GM23248 (cell line): ENCODE measurements around the gene ZNF142. TPM values are rescaled to one million over a fixed set of nuclear protein-coding genes. Genes with fewer than 3 reads are reported as not detected.

Experiments
- DNase-seq: peaks from one replicate; pipeline ENCODE4 v3.0.0-alpha.2; 2015
- H2AFZ ChIP-seq: fragments of 200-600 bp; sonication (generic); 2 replicates; pipeline ENCODE4 v1.6.1; 2016; ENCODE audit warnings: antibody characterized with exemption
- H3F3A ChIP-seq: fragments of 200-600 bp; sonication (generic); 2 replicates; pipeline ENCODE4 v1.6.1; 2016; ENCODE audit warnings: mild to moderate bottlenecking, antibody characterized with exemption, mixed run types; ENCODE audit not compliant: insufficient read depth
- H3K27ac ChIP-seq: fragments of 200-600 bp; sonication (generic); 2 replicates; pipeline ENCODE4 v1.5.1; 2016; ENCODE audit warnings: mild to moderate bottlenecking
- H3K27me3 ChIP-seq: fragments of 200-600 bp; sonication (generic); replicated peaks from 2 replicates; pipeline ENCODE4 v1.6.1; 2016; ENCODE audit warnings: mild to moderate bottlenecking; ENCODE audit not compliant: insufficient read depth
- H3K36me3 ChIP-seq: fragments of 200-600 bp; sonication (generic); 2 replicates; pipeline ENCODE4 v1.6.1; 2016; ENCODE audit warnings: low read depth, mild to moderate bottlenecking
- H3K4me1 ChIP-seq: fragments of 200-600 bp; sonication (generic); 2 replicates; pipeline ENCODE4 v1.6.1; 2016; ENCODE audit warnings: mild to moderate bottlenecking; ENCODE audit not compliant: insufficient read depth
- H3K4me2 ChIP-seq: fragments of 200-600 bp; sonication (generic); one replicate; pipeline ENCODE4 v1.6.1; 2016; ENCODE audit warnings: mild to moderate bottlenecking; ENCODE audit not compliant: unreplicated experiment
- H3K4me3 ChIP-seq: fragments of 200-600 bp; sonication (generic); 2 replicates; pipeline ENCODE4 v1.5.1; 2016; ENCODE audit warnings: mild to moderate bottlenecking
- H3K79me2 ChIP-seq: fragments of 200-600 bp; sonication (generic); 2 replicates; pipeline ENCODE4 v1.6.1; 2016; ENCODE audit warnings: mild to moderate bottlenecking; ENCODE audit not compliant: insufficient read depth
- H3K9ac ChIP-seq: fragments of 200-600 bp; sonication (generic); 2 replicates; pipeline ENCODE4 v1.6.1; 2016; ENCODE audit warnings: mild to moderate bottlenecking
- H3K9me2 ChIP-seq: fragments of 200-600 bp; sonication (generic); 2 replicates; pipeline ENCODE4 v1.6.1; 2016; ENCODE audit warnings: mixed run types, mild to moderate bottlenecking, moderate library complexity; ENCODE audit not compliant: insufficient read depth
- H3K9me3 ChIP-seq: fragments of 200-600 bp; sonication (generic); one replicate; pipeline ENCODE4 v1.6.1; 2017; ENCODE audit warnings: low read depth
- H4K20me1 ChIP-seq: fragments of 200-600 bp; sonication (generic); 2 replicates; pipeline ENCODE4 v1.6.0; 2016; ENCODE audit not compliant: insufficient read depth
- EZH2 ChIP-seq: fragments of 200-600 bp; sonication (generic); IDR thresholded peaks from 2 replicates; pipeline ENCODE4 v1.6.1; 2018; ENCODE audit warnings: antibody characterized with exemption, mild to moderate bottlenecking; ENCODE audit not compliant: insufficient read depth, poor library complexity, severe bottlenecking
- EZH2phosphoT487 ChIP-seq: fragments of 200-600 bp; sonication (generic); IDR thresholded peaks from 2 replicates; pipeline ENCODE4 v1.6.1; 2018; ENCODE audit warnings: antibody characterized with exemption, moderate library complexity, mild to moderate bottlenecking, low read depth; ENCODE audit not compliant: insufficient read depth
- WGBS, 2 experiments: methylation state at CpG; one replicate each; pipeline ENCODE4 v1.1.6; 2015 to 2017; ENCODE audit warnings: low lambda C conversion rate in 2 of 2, low coverage in 1 of 2; ENCODE audit errors: missing lambda C conversion rate in 2 of 2; 5-methylcytosine and 5-hydroxymethylcytosine counted together
- in situ Hi-C: fragments of 300-500 bp; cut with MboI; formaldehyde crosslinking; loops from 2 replicates; pipeline ENCODE4 v1.15.0; 2020
- polyA plus RNA-seq: library from polyadenylated mRNA; unstranded; fragments of >200 nt; fragmentation: Nextera tagmentation; extraction: Ambion mirVana; gene quantifications from 2 replicates; pipeline ENCODE4 v1.2.1, GENCODE V29; 2016
- total RNA-seq: library from RNA; depleted of rRNA; stranded (reverse); fragments of >200 nt; shearing (Covaris generic); gene quantifications from 2 replicates; pipeline ENCODE4 v1.2.3, GENCODE V29; 2014; rRNA removed

Gene ZNF142, protein sequence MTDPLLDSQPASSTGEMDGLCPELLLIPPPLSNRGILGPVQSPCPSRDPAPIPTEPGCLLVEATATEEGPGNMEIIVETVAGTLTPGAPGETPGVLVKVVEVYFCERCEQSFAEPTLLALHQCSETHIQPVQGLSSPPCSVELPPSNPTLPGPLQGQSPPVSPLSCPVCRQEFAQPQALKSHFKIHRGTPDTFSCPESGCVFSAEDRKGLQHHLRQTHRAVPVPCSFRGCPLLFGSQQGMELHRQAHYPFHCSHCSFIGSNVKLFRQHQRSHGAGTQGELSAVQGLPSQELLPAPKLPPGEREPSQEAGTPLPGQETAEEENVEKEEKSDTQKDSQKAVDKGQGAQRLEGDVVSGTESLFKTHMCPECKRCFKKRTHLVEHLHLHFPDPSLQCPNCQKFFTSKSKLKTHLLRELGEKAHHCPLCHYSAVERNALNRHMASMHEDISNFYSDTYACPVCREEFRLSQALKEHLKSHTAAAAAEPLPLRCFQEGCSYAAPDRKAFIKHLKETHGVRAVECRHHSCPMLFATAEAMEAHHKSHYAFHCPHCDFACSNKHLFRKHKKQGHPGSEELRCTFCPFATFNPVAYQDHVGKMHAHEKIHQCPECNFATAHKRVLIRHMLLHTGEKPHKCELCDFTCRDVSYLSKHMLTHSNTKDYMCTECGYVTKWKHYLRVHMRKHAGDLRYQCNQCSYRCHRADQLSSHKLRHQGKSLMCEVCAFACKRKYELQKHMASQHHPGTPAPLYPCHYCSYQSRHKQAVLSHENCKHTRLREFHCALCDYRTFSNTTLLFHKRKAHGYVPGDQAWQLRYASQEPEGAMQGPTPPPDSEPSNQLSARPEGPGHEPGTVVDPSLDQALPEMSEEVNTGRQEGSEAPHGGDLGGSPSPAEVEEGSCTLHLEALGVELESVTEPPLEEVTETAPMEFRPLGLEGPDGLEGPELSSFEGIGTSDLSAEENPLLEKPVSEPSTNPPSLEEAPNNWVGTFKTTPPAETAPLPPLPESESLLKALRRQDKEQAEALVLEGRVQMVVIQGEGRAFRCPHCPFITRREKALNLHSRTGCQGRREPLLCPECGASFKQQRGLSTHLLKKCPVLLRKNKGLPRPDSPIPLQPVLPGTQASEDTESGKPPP (N-terminal part only)
- total RNA-seq (7.8 and 8.5 TPM in 2 replicates), polyA plus RNA-seq (6.6 and 11.5 TPM in 2 replicates)

GRCh38 chr2:218659258-218659987, at the start of gene ZNF142, which contains the start of gene BCS1L:
TSS of gene ZNF142 (minus strand) at chr2:218659623. CDS start at chr2:218656429, 3,194 bp downstream.
TSS of gene BCS1L (plus strand) at chr2:218659683. CDS start at chr2:218660988, 1,305 bp downstream.
- H3K4me3 ChIP-seq, result peak within 1 kb of the TSS; percentile 89
- H3K4me2 ChIP-seq, result peak within 1 kb of the TSS; percentile 90
- H3F3A ChIP-seq, result peaks cover 11% of the 10 kb centered on the region; the same call in 1 of the 2 replicates
- no peaks in the 10 kb centered on the region for H3K9me3 ChIP-seq
- peaks cover 61% of the 10 kb centered on the region for H3K79me2 ChIP-seq
- peaks cover 14% of the 10 kb centered on the region; the same call in 1 of the 2 replicates for H3K36me3 ChIP-seq
- DNase-seq, result peak; percentile 87
- TF ChIP-seq EZH2 (no peak), EZH2phosphoT487 (no peak)
- peak within 1 kb of the TSS; percentile 73 for H3K9ac ChIP-seq
- H3K9me2 ChIP-seq, result no peaks in the 10 kb centered on the region
- 0 out of 2 replicates have a peak within 1 kb of the TSS, but pooled peaks have one; percentile 10 for H3K27ac ChIP-seq
- peaks cover 4% of the 10 kb centered on the region; the same call in 1 of the 2 replicates for H3K4me1 ChIP-seq
- WGBS, 2 experiments, result 0 to 1% methylated on average over 47 to 48 of the region's 49 CpGs
- no peaks in the 10 kb centered on the region for H3K27me3 ChIP-seq
- H4K20me1 ChIP-seq, result no peaks in the 10 kb centered on the region
- peak within 1 kb of the TSS; percentile 94 for H2AFZ ChIP-seq
- in situ Hi-C loops, result no loop called here

DNA sequence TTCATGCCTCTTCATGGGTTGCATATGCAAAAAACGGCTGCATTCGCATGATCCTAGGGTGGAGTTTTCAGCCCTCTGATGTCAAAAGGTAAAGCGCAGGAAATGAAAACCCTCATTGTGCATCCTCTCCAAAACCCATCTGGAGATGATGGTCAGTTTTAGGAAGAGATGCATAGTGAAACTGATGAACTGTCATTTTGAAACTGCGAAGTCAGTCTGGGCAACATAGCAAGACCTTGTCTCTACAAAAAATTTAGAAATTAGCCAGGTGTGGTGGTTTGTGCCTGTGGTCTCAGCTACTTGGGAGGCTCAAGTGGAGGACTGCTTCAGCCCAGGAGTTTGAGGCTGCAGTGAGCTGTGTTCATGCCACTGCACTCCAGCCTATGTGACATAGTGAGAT, 48.7 kb upstream of the ZNF142 start:
- Histone ChIP-seq H3K9me2 (no peaks in the 10 kb centered on the region), H4K20me1 (no peaks in the 10 kb centered on the region), H3K27ac (no peak overlapping the region), H2AFZ (no peak overlapping the region), H3K27me3 (no peaks in the 10 kb centered on the region), H3K4me3 (no peak overlapping the region), H3K9me3 (no peaks in the 10 kb centered on the region), H3F3A (peaks cover 9% of the 10 kb centered on the region), H3K9ac (no peak overlapping the region), H3K36me3 (no peaks in the 10 kb centered on the region), H3K4me2 (no peak overlapping the region), H3K79me2 (peaks cover 18% of the 10 kb centered on the region), H3K4me1 (peaks cover 7% of the 10 kb centered on the region)
- WGBS, 2 experiments, result 78 to 84% methylated on average over 4 of the region's 4 CpGs
- TF ChIP-seq EZH2phosphoT487 (no peak), EZH2 (no peak)
- no peak for DNase-seq
- in situ Hi-C loops, result no loop called here

DNA sequence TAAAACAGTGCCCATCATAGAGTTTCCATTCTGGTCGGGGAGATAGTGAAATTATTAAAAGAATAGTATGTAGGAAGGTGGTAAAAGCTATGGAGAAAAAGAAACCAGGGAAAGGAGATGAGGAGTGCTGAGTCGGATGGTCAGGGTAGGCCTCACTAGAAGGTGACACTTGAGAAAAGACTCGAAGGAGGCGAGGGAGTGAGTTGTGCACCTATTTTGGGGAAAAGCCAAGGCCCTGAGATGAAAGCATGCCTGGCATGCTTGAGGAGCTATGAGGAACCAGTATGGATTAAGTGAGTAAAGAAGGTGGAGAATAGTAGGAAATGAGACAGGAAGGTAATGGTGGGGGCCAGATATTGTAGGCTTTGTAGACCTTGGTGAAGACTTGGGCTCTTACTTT, 43.9 kb upstream of the ZNF142 start:
- H3K79me2 ChIP-seq, result no peaks in the 10 kb centered on the region
- in situ Hi-C loops, result no loop called here
- TF ChIP-seq EZH2phosphoT487 (no peak), EZH2 (no peak)

More for the DNA sequence above, 43.9 kb upstream of the ZNF142 start:
- Histone ChIP-seq H3K4me1 (no peaks in the 10 kb centered on the region), H3K9me3 (no peaks in the 10 kb centered on the region), H3F3A (0 out of 2 replicates have a peak, but pooled peaks cover 6% of the 10 kb centered on the region), H3K9me2 (no peaks in the 10 kb centered on the region), H3K27ac (no peak overlapping the region), H3K27me3 (no peaks in the 10 kb centered on the region), H3K9ac (no peak overlapping the region), H2AFZ (no peak overlapping the region), H3K4me2 (no peak overlapping the region), H3K4me3 (no peak overlapping the region), H4K20me1 (no peaks in the 10 kb centered on the region), H3K36me3 (peaks cover 7% of the 10 kb centered on the region; the same call in 1 of the 2 replicates)
- 93 to 95% methylated on average over 4 of the region's 4 CpGs for WGBS, 2 experiments
- no peak for DNase-seq
